Aorta (tissue), 5 donors: Measurements from ENCODE around the gene TRPM3. TPM values are rescaled to one million over a fixed set of nuclear protein-coding genes. Genes with fewer than 3 reads are reported as not detected.

Experiments used
- ATAC-seq: fragments of 200-7000 bp; cut with Tn5 transposase; one replicate; pipeline ENCODE4 v1.9.1; 2022; ENCODE audit warnings: moderate library complexity; ENCODE audit not compliant: low FRiP score
- DNase-seq, 2 donors: peaks; one replicate each; pipeline ENCODE4 v3.0.0-alpha.2; 2020
- H3K27ac ChIP-seq, 2 donors: one replicate each; pipeline ENCODE4 v1.5.1; 2013; ENCODE audit warnings: low read length in 2 of 2, mild to moderate bottlenecking in 2 of 2, moderate library complexity in 2 of 2, control low read depth in 1 of 2, inconsistent platforms in 1 of 2, low read depth in 1 of 2
- H3K27me3 ChIP-seq, 2 donors: one replicate each; pipeline ENCODE4 v1.6.1; 2013; ENCODE audit warnings: control low read depth in 1 of 2, low read length in 1 of 2, mild to moderate bottlenecking in 1 of 2, moderate library complexity in 1 of 2; ENCODE audit not compliant: insufficient read depth in 2 of 2, control insufficient read depth in 1 of 2
- H3K36me3 ChIP-seq, 2 donors: one replicate each; pipeline ENCODE4 v1.6.1; 2013; ENCODE audit warnings: control low read depth in 1 of 2, low read length in 1 of 2, mild to moderate bottlenecking in 1 of 2; ENCODE audit not compliant: insufficient read depth in 2 of 2, control insufficient read depth in 1 of 2
- H3K4me1 ChIP-seq, 2 donors: one replicate each; pipeline ENCODE4 v1.6.1; 2013; ENCODE audit warnings: low read length in 2 of 2, control low read depth in 1 of 2, mild to moderate bottlenecking in 1 of 2, moderate library complexity in 1 of 2; ENCODE audit not compliant: insufficient read depth in 2 of 2, control insufficient read depth in 1 of 2
- H3K4me3 ChIP-seq, 2 donors: one replicate each; pipeline ENCODE4 v1.5.1; 2013; ENCODE audit warnings: low read length in 2 of 2, control low read depth in 1 of 2, mild to moderate bottlenecking in 1 of 2
- H3K9me3 ChIP-seq: one replicate; pipeline ENCODE4 v1.6.1; 2013; ENCODE audit warnings: mild to moderate bottlenecking, low read length; ENCODE audit not compliant: control insufficient read depth
- WGBS, 2 donors: extraction: QIAGEN DNeasy Blood & Tissue Kit; methylation state at CpG; one replicate each; pipeline ENCODE4 v1.1.7; 2013; 5-methylcytosine and 5-hydroxymethylcytosine counted together
- intact Hi-C, 2 donors: fragments of 100-400 bp; cut with DNase I; formaldehyde crosslinking; loops; one replicate each; pipeline versions ENCODE4 v1.14.2 to v1.15.0; 2022
- polyA plus RNA-seq, 2 donors: library from polyadenylated mRNA; stranded (reverse); fragments of 200-250 nt; gene quantifications; one replicate each; pipeline ENCODE4 v1.2.3, GENCODE V29; 2013
- total RNA-seq, 2 donors: library from RNA; stranded (reverse); fragmentation: NEBNext Ultra II Directional; extraction: Animal tissue kit (Norgen Biotek cat#: 25700); gene quantifications; one replicate each; pipeline ENCODE4 v1.2.1, GENCODE V29; 2021
- donor health status: healthy with polysubstance abuse.
- donor health status: Bipolar disorder and iron deficiency.
- donor health status: DM: no; HTN: no; CAD: no.
- donor health status: DM: no; HTN: no; CAD: no.
- donor health status: DM: yes; HTN: yes; CAD: no.

Gene TRPM3
- total and polyA plus RNA-seq, 4 donors: 0.13 to 5.7 (median 1.7) TPM

DNA sequence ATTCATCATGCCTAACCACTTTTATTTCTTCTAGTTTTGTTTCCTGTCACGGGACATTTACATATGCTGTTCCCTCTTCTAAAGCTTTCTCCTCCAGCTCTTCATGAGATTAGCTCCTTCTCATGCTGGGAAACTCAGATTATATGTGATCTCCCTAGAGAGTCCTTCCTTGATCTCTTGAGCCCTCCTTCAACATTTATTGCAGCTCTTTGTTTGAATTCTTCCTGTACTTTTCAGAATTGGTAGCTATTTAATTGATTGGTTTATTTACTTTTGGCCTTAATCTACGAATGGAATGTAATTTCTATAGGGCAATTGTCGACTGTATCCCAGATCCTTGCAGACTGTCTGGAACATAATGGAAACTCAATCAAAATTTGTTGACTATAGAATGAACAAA is 9.7 kb upstream of the TRPM3 start:
- Histone ChIP-seq H3K27me3 (no peaks in the 10 kb centered on the region), H3K27ac (no peak overlapping the region), H3K9me3 (no peaks in the 10 kb centered on the region), H3K4me3 (no peak overlapping the region), H3K36me3 (no peaks in the 10 kb centered on the region), H3K4me1 (no peaks in the 10 kb centered on the region)
- whole genome bisulfite sequencing, 2 donors: 64 to 69% methylated on average over 3 of the region's 3 CpGs
- DNase-seq: no peak
- no peak for ATAC-seq
- intact Hi-C loops: no loop called here

DNA sequence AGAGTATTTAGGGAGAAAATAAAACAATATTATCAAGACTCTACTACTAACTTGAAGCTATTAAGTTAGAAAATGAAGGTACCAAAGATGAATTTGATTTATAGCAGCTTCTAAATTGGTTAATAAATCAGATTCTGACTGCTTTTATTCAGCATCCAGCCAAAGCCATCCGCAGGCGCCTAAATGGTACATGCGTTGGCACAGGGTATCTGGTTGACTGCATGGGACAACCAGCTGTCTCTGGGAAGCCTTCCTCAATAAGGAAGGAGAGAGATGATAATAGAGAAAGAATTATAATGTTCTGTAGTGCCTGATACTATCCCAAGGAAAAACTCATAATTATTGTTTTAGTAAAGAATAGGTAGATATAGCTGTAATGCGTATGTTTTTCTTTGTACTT is 9.1 kb upstream of the TRPM3 start:
- H3K27ac ChIP-seq: no peak overlapping the region

GRCh38 chr9:71128796-71129195 is 7.4 kb upstream of the TRPM3 start:
- WGBS, 2 donors: 61 to 64% methylated on average over 2 of the region's 2 CpGs
- H3K27ac ChIP-seq: no peak overlapping the region
- H3K27me3 ChIP-seq: no peaks in the 10 kb centered on the region
- H3K4me1 ChIP-seq: no peaks in the 10 kb centered on the region
- no peak for ATAC-seq
- no peaks in the 10 kb centered on the region for H3K36me3 ChIP-seq
- no peaks in the 10 kb centered on the region for H3K9me3 ChIP-seq
- H3K4me3 ChIP-seq: no peak overlapping the region
- intact Hi-C loops: no loop called here
- DNase-seq: no peak

More for the DNA sequence above, 9.1 kb upstream of the TRPM3 start:
- Histone ChIP-seq H3K27me3 (no peaks in the 10 kb centered on the region), H3K36me3 (no peaks in the 10 kb centered on the region), H3K9me3 (no peaks in the 10 kb centered on the region), H3K4me1 (no peaks in the 10 kb centered on the region), H3K4me3 (no peak overlapping the region)
- no peak for DNase-seq
- WGBS, 2 donors: 90 to 94% methylated on average over 4 of the region's 4 CpGs
- no peak for ATAC-seq
- intact Hi-C loops: no loop called here

- DNase-seq (no peak), ATAC-seq (no peak)
- H3K27ac ChIP-seq: no peak overlapping the region
- no peaks in the 10 kb centered on the region for H3K9me3 ChIP-seq
- intact Hi-C loops: no loop called here
- H3K27me3 ChIP-seq: peaks cover 0 to 1% of the 10 kb centered on the region in 2 donors
- no peaks in the 10 kb centered on the region for H3K4me1 ChIP-seq
- WGBS, 2 donors: 97 to 98% methylated on average over 2 of the region's 2 CpGs
- no peaks in the 10 kb centered on the region for H3K36me3 ChIP-seq
- H3K4me3 ChIP-seq: no peak overlapping the region
These were observed 5.9 kb upstream of the TRPM3 start for GRCh38 chr9:71127301-71127700.

- no peak for DNase-seq
- no peak for ATAC-seq
- H3K9me3 ChIP-seq: no peaks in the 10 kb centered on the region
- H3K27me3 ChIP-seq: peaks cover 0 to 1% of the 10 kb centered on the region in 2 donors
- no peaks in the 10 kb centered on the region for H3K4me1 ChIP-seq
- 64 to 70% methylated on average over 6 of the region's 6 CpGs for WGBS, 2 donors
- no peak overlapping the region for H3K4me3 ChIP-seq
- intact Hi-C loops: no loop called here
- H3K36me3 ChIP-seq: no peaks in the 10 kb centered on the region
- H3K27ac ChIP-seq: no peak overlapping the region
These were observed 1.0 kb upstream of the TRPM3 start for GRCh38 chr9:71122421-71122820.

DNA sequence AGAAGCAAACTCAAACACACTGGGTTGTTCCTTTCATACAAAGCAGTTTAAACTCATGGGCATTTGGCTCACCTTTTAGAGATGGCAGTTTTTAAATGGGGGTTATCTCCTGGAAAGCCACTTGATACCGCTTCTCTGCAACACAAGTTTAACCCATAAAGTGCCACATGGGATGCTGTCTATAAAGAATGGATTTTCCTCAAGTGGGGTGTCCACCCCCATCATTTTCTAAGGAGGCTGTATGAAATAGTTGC is 528 bp upstream of the TRPM3 start:
- ATAC-seq (no peak), DNase-seq (no peak)
- intact Hi-C loops: no loop called here
- 0 to 8% methylated on average over 1 of the region's 1 CpG for WGBS, 2 donors
- no peaks in the 10 kb centered on the region for H3K9me3 ChIP-seq
- no peaks in the 10 kb centered on the region for H3K36me3 ChIP-seq
- H3K27me3 ChIP-seq: peaks cover 0 to 1% of the 10 kb centered on the region in 2 donors
- H3K27ac ChIP-seq: no peak overlapping the region
- H3K4me1 ChIP-seq: no peaks in the 10 kb centered on the region
- H3K4me3 ChIP-seq: no peak overlapping the region

DNA sequence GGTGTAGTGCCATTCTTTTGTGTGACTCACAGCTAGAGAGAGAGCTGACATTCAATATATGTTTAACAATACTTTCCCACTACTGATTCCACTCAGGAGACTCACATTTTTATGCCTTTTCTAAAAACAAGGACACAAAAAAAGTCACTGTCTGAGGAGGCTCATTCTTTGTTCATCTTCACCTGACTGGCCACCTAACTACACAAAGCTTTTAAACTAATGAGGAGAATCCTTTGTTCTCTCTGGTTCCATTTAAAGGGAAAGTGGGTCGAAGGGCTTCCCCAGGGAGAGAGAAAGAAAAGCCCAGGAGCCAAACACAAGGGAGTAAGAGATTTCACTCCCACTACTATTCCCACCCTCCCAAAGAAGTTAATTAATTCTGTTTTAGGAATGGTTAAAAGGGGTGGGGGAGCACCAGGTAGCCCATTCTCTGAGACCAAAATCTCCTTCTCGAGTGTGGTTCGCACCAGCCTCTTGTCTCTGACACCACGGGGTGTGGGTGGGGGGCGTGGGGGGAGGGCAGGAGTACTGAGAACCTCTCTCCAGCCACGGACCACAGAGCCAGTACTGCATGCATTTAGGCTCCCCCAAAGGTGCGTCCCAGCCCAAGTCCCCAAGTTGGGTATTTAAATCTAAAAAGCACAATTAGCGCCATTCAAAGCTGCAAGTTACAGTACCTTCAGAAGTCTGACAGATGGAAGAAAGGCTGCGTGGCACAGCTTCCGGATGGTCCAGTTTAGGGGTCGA is 747 bp downstream of the TRPM3 start:
- Histone ChIP-seq H3K4me1 (no peaks in the 10 kb centered on the region), H3K27ac (no peak overlapping the region), H3K27me3 (peaks cover 0 to 1% of the 10 kb centered on the region in 2 donors), H3K36me3 (no peaks in the 10 kb centered on the region), H3K4me3 (no peak overlapping the region), H3K9me3 (no peaks in the 10 kb centered on the region)
- 7 to 15% methylated on average over 11 of the region's 11 CpGs for WGBS, 2 donors
- intact Hi-C loops: no loop called here
- no peak for DNase-seq
- ATAC-seq: no peak

GRCh38 chr9:71119746-71120145 is 1.7 kb downstream of the TRPM3 start:
- H3K27me3 ChIP-seq: peaks cover 0 to 1% of the 10 kb centered on the region in 2 donors

GRCh38 chr9:71118324-71118723 is 3.1 kb downstream of the TRPM3 start:
- 59 to 65% methylated on average over 2 of the region's 2 CpGs for WGBS, 2 donors
- H3K27ac ChIP-seq: no peak overlapping the region
- no peaks in the 10 kb centered on the region for H3K36me3 ChIP-seq
- H3K9me3 ChIP-seq: no peaks in the 10 kb centered on the region
- ATAC-seq (no peak), DNase-seq (no peak)
- H3K4me3 ChIP-seq: no peak overlapping the region
- H3K4me1 ChIP-seq: no peaks in the 10 kb centered on the region
- no peaks in the 10 kb centered on the region for H3K27me3 ChIP-seq
- intact Hi-C loops: no loop called here

More at GRCh38 chr9:71119746-71120145, 1.7 kb downstream of the TRPM3 start:
- 52 to 71% methylated on average over 2 of the region's 2 CpGs for WGBS, 2 donors
- ATAC-seq (no peak), DNase-seq (no peak)
- no peaks in the 10 kb centered on the region for H3K4me1 ChIP-seq
- intact Hi-C loops: no loop called here
- no peak overlapping the region for H3K27ac ChIP-seq
- H3K36me3 ChIP-seq: no peaks in the 10 kb centered on the region
- no peak overlapping the region for H3K4me3 ChIP-seq
- H3K9me3 ChIP-seq: no peaks in the 10 kb centered on the region
